Spleen (tissue), 11 donors: ENCODE measurements around the gene ATG9A. TPM values are rescaled to one million over a fixed set of nuclear protein-coding genes. Genes with fewer than 3 reads are reported as not detected.

Experiments
- DNase-seq: peaks from one replicate; pipeline ENCODE4 v3.0.0-alpha.2; 2020
- H3K27ac ChIP-seq, 8 donors: fragments of 200-600 bp; sonication (generic) in 7 of 8; 1 replicate in 4 of 8; 2 replicates in 4 of 8; pipeline versions ENCODE4 v1.5.0 to v1.8.0; 2016 to 2021; ENCODE audit warnings: inconsistent platforms in 4 of 8, mild to moderate bottlenecking in 4 of 8, moderate library complexity in 1 of 8
- H3K27me3 ChIP-seq, 7 donors: fragments of 200-600 bp; sonication (generic) in 6 of 7; replicated peaks in 1 of 7; 1 replicate in 4 of 7; 2 replicates in 3 of 7; pipeline versions ENCODE4 v1.5.0 to v1.8.0; 2016 to 2021; ENCODE audit warnings: inconsistent platforms in 3 of 7, mild to moderate bottlenecking in 1 of 7
- H3K36me3 ChIP-seq, 6 donors: fragments of 200-600 bp; sonication (generic) in 5 of 6; 1 replicate in 4 of 6; 2 replicates in 2 of 6; pipeline versions ENCODE4 v1.5.0 to v1.8.0; 2016 to 2021; ENCODE audit warnings: inconsistent platforms in 2 of 6
- H3K4me1 ChIP-seq, 6 donors: fragments of 200-600 bp; sonication (generic) in 5 of 6; 1 replicate in 3 of 6; 2 replicates in 3 of 6; pipeline versions ENCODE4 v1.5.0 to v1.8.0; 2016 to 2021; ENCODE audit warnings: inconsistent platforms in 3 of 6
- H3K4me3 ChIP-seq, 8 donors: fragments of 200-600 bp; sonication (generic) in 7 of 8; 1 replicate in 4 of 8; 2 replicates in 4 of 8; pipeline versions ENCODE4 v1.5.0 to v1.8.0; 2016 to 2021; ENCODE audit warnings: inconsistent platforms in 4 of 8, mild to moderate bottlenecking in 4 of 8, moderate library complexity in 2 of 8
- H3K9me3 ChIP-seq, 8 donors: fragments of 200-600 bp; sonication (generic) in 7 of 8; 1 replicate in 4 of 8; 2 replicates in 4 of 8; pipeline versions ENCODE4 v1.5.0 to v1.8.0; 2016 to 2021; ENCODE audit warnings: inconsistent platforms in 4 of 8
- POLR2A ChIP-seq, 3 donors: fragments of 450-650 bp; IDR thresholded peaks; one replicate each; pipeline ENCODE4 v1.5.1; 2017; ENCODE audit warnings: antibody characterized with exemption in 3 of 3, mild to moderate bottlenecking in 1 of 3
- POLR2AphosphoS5 ChIP-seq, 3 donors: sonication (generic); formaldehyde crosslinking; IDR thresholded peaks; one replicate each; pipeline ENCODE4 v1.5.1; 2017; ENCODE audit warnings: antibody characterized with exemption in 3 of 3
- WGBS, 5 donors: extraction: QIAGEN DNeasy Blood & Tissue Kit in 3 of 5; methylation state at CpG; one replicate each; pipeline versions ENCODE4 v1.1.5 to v1.1.7; 2013 to 2018; 5-methylcytosine and 5-hydroxymethylcytosine counted together
- intact Hi-C: fragments of 100-400 bp; cut with DNase I; formaldehyde crosslinking; loops from one replicate; pipeline ENCODE4 v1.15.0; 2023; ENCODE audit warnings: low total_unique reads
- polyA plus RNA-seq, 3 donors: library from polyadenylated mRNA; stranded (reverse); fragments of 200-250 nt; gene quantifications; one replicate each; pipeline ENCODE4 v1.2.1, GENCODE V29; 2013
- total RNA-seq, 7 donors: library from RNA; depleted of rRNA in 3 of 7; stranded (reverse); fragments of >200 nt in 3 of 7; fragmentation: NEBNext Ultra II Directional in 4 of 7; extraction: Animal tissue kit (Norgen Biotek cat#: 25700) in 4 of 7; gene quantifications; one replicate each; pipeline versions ENCODE4 v1.1.0 to v1.2.1, GENCODE V29; 2016 to 2021
- TF ChIP-seq, protein P1 (sequence below), 11 experiments: fragments of 200-600 bp in 7 of 11; fragments of 450-650 bp in 4 of 11; sonication (generic) in 4 of 11; IDR thresholded peaks in 8 of 11; conservative IDR thresholded peaks in 3 of 11; 1 replicate in 7 of 11; 2 replicates in 4 of 11; pipeline versions ENCODE4 v1.4.0 to v1.8.0; 2016 to 2021; ENCODE audit warnings: antibody characterized with exemption in 11 of 11, inconsistent platforms in 4 of 11, mild to moderate bottlenecking in 1 of 11
- donor health status: healthy with polysubstance abuse.
- donor health status: DM: no; HTN: no; CAD: no; lungs with moderate emphysema.
- donor health status: DM: no; HTN: no; CAD: no.
- donor health status: Bipolar disorder and iron deficiency.
- donor health status: healthy.
- donor health status: DM: no; HTN: no; CAD: no.
- donor health status: DM: yes; HTN: yes; CAD: no.

ATG9A gene
- total and polyA plus RNA-seq, 10 donors: 9.4 to 68.2 (median 44.8) TPM

DNA sequence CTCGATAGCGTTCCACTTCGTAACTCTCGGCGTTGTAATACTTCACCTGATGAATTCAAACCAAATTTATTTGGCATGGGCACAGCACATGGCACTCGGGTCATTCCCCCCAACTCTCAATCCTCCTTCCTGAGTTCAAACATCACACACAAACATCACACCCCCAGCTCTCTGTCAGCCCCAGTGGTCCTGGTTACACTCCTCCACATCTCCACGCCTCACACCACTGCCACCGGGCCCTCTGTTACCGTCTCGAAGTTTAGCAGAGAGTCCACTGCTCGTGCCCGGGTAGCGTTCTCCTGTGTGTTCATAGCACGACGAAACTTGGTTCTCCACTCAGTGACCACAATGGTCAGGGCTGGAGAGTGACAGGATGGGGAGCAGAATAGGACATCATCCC lies 15.3 kb downstream of the ATG9A start:
- TF ChIP-seq POLR2A (IDR thresholded peaks at IDR 0.05): no peak
- TF ChIP-seq, protein P1, sequence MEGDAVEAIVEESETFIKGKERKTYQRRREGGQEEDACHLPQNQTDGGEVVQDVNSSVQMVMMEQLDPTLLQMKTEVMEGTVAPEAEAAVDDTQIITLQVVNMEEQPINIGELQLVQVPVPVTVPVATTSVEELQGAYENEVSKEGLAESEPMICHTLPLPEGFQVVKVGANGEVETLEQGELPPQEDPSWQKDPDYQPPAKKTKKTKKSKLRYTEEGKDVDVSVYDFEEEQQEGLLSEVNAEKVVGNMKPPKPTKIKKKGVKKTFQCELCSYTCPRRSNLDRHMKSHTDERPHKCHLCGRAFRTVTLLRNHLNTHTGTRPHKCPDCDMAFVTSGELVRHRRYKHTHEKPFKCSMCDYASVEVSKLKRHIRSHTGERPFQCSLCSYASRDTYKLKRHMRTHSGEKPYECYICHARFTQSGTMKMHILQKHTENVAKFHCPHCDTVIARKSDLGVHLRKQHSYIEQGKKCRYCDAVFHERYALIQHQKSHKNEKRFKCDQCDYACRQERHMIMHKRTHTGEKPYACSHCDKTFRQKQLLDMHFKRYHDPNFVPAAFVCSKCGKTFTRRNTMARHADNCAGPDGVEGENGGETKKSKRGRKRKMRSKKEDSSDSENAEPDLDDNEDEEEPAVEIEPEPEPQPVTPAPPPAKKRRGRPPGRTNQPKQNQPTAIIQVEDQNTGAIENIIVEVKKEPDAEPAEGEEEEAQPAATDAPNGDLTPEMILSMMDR (IDR thresholded peaks at IDR 0.05 in 8 of 11, conservative IDR thresholded peaks at IDR 0.05 in 3 of 11): no peak
- no peak for TF ChIP-seq POLR2AphosphoS5 (IDR thresholded peaks at IDR 0.05)
- DNase-seq: no peak
- Histone ChIP-seq H3K27ac (peak overlapping the region in 1 of 8 donors; percentile 42), H3K36me3 (peaks cover 0 to 66% (median 7%) of the 10 kb centered on the region in 6 donors), H3K9me3 (no peaks in the 10 kb centered on the region), H3K4me3 (no peak overlapping the region), H3K27me3 (no peaks in the 10 kb centered on the region), H3K4me1 (peaks cover 15 to 69% (median 31%) of the 10 kb centered on the region in 6 donors)
- WGBS, 5 donors: 94 to 97% (median 96%) methylated on average over 15 of the region's 15 CpGs
- intact Hi-C loops: no loop called here

DNA sequence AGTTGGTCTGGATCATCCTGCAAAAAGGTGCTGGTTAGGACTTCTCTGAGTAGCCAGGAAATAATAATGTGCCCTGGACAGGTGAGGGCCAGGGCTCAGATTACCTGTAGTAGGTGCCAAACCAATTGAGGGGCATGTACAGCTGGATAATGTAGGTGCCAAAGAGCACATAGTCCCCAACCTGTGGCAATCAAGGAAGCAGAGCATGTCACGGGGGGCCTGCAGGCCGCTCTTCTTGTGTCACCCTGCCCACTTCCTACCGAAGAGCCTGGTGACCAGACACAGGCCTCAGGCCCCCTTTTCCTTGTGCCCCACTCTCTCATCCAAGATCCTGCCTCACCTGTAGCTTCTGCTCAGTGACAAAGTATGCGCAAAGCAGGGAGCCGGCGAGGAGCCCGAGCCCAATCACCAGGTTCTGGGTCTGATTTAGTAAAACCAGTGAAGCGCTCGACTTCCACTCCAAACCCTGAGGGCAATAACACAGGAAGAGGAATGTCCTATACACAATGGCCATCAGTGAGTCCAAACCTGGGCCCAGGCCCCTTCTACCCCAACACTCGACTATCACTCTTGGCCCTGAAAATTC lies 15.9 kb downstream of the ATG9A start:
- TF ChIP-seq POLR2A (IDR thresholded peaks at IDR 0.05) (no peak), POLR2AphosphoS5 (IDR thresholded peaks at IDR 0.05) (no peak)
- TF ChIP-seq, protein P1 (IDR thresholded peaks at IDR 0.05 in 8 of 11, conservative IDR thresholded peaks at IDR 0.05 in 3 of 11): no peak

DNA sequence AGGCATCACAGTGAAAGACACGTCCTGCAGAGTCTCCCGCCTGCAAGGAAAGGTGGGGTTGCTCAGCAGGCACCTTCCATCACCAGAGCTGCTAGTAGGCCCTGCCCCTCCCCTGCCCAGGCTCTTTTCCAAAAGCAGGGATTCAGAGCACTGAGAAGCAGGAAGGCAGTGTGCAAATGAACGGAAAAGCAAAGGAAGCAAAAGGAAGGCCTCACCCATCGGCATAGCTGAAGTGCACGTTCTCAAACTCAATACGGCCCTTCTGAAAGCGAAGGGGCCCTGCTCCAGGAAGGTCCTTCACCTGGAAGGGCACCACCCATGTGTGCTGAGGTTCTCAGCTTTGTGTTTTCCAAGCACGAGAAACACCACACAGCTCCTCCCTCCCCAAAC lies 16.4 kb downstream of the ATG9A start:
- intact Hi-C loops: no loop called here

More for the DNA sequence above, 15.9 kb downstream of the ATG9A start:
- no peak overlapping the region for H3K4me3 ChIP-seq
- H3K27me3 ChIP-seq: no peaks in the 10 kb centered on the region
- DNase-seq: no peak
- peak overlapping the region in 3 of 8 donors; percentile 39 to 54 (median 42) for H3K27ac ChIP-seq
- peaks cover 0 to 71% (median 12%) of the 10 kb centered on the region in 6 donors for H3K36me3 ChIP-seq
- no peaks in the 10 kb centered on the region for H3K9me3 ChIP-seq
- intact Hi-C loops: no loop called here
- H3K4me1 ChIP-seq: peaks cover 11 to 69% (median 29%) of the 10 kb centered on the region in 6 donors
- 82 to 94% (median 91%) methylated on average over 10 of the region's 10 CpGs for WGBS, 5 donors

DNA sequence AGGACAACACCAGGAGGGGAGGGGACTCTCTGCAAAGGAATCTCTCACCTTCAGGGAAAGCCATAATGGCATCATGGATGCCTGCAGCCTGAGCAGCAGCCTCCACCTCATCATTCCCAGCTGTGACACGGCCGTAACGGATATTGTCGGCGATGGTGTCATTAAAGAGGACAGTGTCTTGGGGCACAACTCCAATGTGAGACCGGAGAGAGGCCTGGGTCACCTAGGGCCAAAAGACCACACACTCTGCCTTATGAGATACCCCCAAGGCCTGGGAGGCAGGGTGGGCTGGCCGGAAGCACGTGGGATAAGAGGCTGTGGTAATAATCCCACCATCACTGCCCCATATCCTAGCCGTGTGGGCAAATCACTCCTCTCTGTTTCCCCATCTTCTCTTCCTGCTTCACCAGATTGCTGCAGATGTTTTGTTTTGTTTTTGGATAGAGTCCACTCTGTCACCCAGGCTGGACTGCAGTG lies 18.5 kb downstream of the ATG9A start:
- no peaks in the 10 kb centered on the region for H3K9me3 ChIP-seq
- peaks cover 0 to 78% (median 15%) of the 10 kb centered on the region in 6 donors for H3K36me3 ChIP-seq
- peak overlapping the region in 6 of 8 donors; percentile 24 to 96 (median 66) for H3K27ac ChIP-seq
- no peak for DNase-seq
- TF ChIP-seq, protein P1 (IDR thresholded peaks at IDR 0.05 in 8 of 11, conservative IDR thresholded peaks at IDR 0.05 in 3 of 11): no peak
- TF ChIP-seq POLR2AphosphoS5 (IDR thresholded peaks at IDR 0.05) (no peak), POLR2A (IDR thresholded peaks at IDR 0.05) (no peak)
- 82 to 90% (median 85%) methylated on average over 9 of the region's 9 CpGs for WGBS, 5 donors
- H3K27me3 ChIP-seq: no peaks in the 10 kb centered on the region
- H3K4me3 ChIP-seq: no peak overlapping the region
- peaks cover 7 to 66% (median 33%) of the 10 kb centered on the region in 6 donors for H3K4me1 ChIP-seq
- intact Hi-C loops: no loop called here

More for the DNA sequence above, 16.4 kb downstream of the ATG9A start:
- TF ChIP-seq POLR2A (IDR thresholded peaks at IDR 0.05) (no peak), POLR2AphosphoS5 (IDR thresholded peaks at IDR 0.05) (no peak)
- TF ChIP-seq, protein P1 (IDR thresholded peaks at IDR 0.05 in 8 of 11, conservative IDR thresholded peaks at IDR 0.05 in 3 of 11): no peak
- no peaks in the 10 kb centered on the region for H3K27me3 ChIP-seq
- no peak overlapping the region for H3K4me3 ChIP-seq
- H3K9me3 ChIP-seq: no peaks in the 10 kb centered on the region
- H3K27ac ChIP-seq: peak overlapping the region in 3 of 8 donors; percentile 39 to 54 (median 42)
- 82 to 91% (median 86%) methylated on average over 8 of the region's 8 CpGs for WGBS, 5 donors
- peaks cover 9 to 69% (median 28%) of the 10 kb centered on the region in 6 donors for H3K4me1 ChIP-seq
- H3K36me3 ChIP-seq: peaks cover 0 to 77% (median 15%) of the 10 kb centered on the region in 6 donors
- no peak for DNase-seq
